Astrocyte (in vitro differentiated cells and primary cell): ENCODE results near the gene LY6G6D.

Experiments used
- EZH2 ChIP-seq: IDR thresholded peaks from 2 replicates; pipeline ENCODE4 v1.6.1; 2012; ENCODE audit warnings: mild to moderate bottlenecking, low read length, inconsistent platforms; ENCODE audit not compliant: insufficient read depth
- TF ChIP-seq, protein P1 (sequence below): IDR thresholded peaks from 2 replicates; pipeline ENCODE4 v1.5.1; 2011; ENCODE audit warnings: low read depth, mild to moderate bottlenecking, inconsistent platforms, low read length, moderate library complexity; ENCODE audit not compliant: insufficient read depth

DNA sequence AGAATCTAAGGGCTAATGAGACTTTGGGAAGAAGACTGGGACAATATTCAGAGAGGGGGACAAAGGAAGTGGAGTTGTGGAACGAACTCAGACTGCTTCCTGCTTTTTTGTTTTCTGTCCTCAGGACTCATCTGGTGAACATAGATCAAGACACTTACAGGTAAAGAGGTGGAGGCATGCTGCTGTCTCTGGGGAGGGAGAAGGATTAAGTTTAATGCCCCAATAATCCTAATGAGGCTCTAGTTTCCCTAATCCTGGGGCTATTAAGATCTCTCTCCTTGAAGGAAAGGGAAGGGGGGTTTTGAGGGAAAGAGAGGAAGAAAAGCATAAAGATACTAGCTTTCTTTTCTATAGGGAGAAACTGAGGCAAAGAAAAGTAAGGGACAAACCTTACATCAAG is 29.3 kb downstream of the LY6G6D start:
- TF ChIP-seq, protein P1, sequence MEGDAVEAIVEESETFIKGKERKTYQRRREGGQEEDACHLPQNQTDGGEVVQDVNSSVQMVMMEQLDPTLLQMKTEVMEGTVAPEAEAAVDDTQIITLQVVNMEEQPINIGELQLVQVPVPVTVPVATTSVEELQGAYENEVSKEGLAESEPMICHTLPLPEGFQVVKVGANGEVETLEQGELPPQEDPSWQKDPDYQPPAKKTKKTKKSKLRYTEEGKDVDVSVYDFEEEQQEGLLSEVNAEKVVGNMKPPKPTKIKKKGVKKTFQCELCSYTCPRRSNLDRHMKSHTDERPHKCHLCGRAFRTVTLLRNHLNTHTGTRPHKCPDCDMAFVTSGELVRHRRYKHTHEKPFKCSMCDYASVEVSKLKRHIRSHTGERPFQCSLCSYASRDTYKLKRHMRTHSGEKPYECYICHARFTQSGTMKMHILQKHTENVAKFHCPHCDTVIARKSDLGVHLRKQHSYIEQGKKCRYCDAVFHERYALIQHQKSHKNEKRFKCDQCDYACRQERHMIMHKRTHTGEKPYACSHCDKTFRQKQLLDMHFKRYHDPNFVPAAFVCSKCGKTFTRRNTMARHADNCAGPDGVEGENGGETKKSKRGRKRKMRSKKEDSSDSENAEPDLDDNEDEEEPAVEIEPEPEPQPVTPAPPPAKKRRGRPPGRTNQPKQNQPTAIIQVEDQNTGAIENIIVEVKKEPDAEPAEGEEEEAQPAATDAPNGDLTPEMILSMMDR, result no peak
- no peak for TF ChIP-seq EZH2
